Myometrial cell (primary cell): ENCODE data around the gene UVSSA. TPM values are rescaled to one million over a fixed set of nuclear protein-coding genes. Genes with fewer than 3 reads are reported as not detected.

ENCODE experiments used
- total RNA-seq: library from RNA; depleted of rRNA; stranded (reverse); fragments of >200 nt; gene quantifications from 2 replicates; pipeline ENCODE4 v1.2.3, GENCODE V29; 2015

Gene UVSSA, protein sequence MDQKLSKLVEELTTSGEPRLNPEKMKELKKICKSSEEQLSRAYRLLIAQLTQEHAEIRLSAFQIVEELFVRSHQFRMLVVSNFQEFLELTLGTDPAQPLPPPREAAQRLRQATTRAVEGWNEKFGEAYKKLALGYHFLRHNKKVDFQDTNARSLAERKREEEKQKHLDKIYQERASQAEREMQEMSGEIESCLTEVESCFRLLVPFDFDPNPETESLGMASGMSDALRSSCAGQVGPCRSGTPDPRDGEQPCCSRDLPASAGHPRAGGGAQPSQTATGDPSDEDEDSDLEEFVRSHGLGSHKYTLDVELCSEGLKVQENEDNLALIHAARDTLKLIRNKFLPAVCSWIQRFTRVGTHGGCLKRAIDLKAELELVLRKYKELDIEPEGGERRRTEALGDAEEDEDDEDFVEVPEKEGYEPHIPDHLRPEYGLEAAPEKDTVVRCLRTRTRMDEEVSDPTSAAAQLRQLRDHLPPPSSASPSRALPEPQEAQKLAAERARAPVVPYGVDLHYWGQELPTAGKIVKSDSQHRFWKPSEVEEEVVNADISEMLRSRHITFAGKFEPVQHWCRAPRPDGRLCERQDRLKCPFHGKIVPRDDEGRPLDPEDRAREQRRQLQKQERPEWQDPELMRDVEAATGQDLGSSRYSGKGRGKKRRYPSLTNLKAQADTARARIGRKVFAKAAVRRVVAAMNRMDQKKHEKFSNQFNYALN
- 3.2 and 9.5 TPM in 2 replicates for total RNA-seq

DNA sequence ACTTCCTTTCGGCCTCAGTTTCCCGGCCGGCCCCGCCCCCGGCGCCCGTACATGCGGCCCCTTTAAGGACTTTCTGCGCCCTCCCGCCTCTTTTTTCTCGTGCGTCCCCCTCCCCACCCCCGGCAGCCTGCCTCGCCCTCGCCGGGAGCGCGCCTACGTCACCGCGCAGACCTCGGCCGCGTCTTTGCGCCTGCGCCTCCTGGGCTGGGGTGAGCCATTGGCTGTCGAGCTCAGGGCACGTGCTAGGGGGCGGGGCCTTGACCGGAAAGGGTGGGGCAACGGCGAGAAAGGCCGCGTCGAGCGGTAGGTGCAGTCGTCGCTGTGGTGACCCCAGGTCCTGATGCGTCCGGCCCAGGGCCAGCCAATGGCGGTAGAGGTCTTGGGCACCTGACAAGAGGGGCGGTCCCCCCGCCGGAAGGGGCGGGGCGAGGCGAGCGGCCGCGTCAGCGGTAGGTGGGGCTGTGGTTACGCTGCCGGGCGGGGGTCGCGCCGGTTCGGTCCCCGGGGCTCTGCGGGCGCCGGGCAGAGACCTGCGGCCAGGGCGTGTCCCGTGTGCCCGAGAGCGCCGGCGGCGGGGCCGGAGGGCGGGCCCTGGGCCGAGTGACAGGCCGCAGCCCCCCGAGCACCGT is at the start of gene UVSSA:
UVSSA (plus strand) TSS at position 428 of the 629 bp plus-strand sequence. CDS start 884 bp downstream, outside the sequence.

DNA sequence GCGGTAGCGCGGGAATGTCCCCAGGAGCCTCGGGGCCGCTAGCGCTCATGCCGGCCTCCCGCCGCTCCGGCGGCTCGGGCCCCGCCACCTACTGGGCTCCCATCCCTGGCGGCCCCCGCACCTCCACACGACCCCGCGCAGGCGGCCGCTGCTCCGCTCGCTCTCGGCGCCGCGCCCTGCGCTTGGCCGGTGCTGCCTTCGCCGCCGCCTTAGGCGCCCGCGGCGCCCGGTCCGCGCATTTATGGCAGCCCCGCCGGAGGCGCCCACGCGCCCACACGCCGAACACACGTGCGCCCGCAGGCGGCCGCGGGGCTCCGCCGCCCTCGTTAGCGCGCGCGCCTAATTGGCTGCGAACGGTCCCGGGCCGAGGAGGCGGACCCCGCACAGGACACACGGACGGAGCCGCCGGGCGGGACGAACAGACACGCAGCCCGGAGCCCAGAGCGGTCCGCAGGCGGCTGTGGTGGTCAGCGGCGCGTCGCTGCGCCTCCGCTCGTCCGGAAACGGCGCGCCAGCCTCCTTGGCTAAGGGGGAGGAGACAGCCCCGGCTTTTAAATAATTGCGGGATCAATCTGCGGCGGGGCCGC is 59.5 kb downstream of the UVSSA start, which contains the start of gene NKX1-1:
NKX1-1 (minus strand) TSS at position 49 of the 587 bp plus-strand sequence; CDS start at position 49, 0 bp downstream.

Other genes starting within 250 kb of the UVSSA start
- 1.6 TPM in 1 of 2 replicates, not detected in the other for gene RNF212, start 233.6 kb upstream of the UVSSA start, total RNA-seq
- 454 and 490 TPM in 2 replicates for gene SPON2, start 174.6 kb upstream of the UVSSA start, total RNA-seq
- gene CTBP1, start 98.1 kb upstream of the UVSSA start, total RNA-seq, result 175 and 225 TPM in 2 replicates
- 70.4 and 79.9 TPM in 2 replicates for gene MAEA, start 57.3 kb upstream of the UVSSA start, total RNA-seq
- gene NKX1-1, start 59.2 kb downstream of the UVSSA start, total RNA-seq, result not detected in 2 replicates